C4-2B (cell line): ENCODE data around the gene IL19.

Experiments used
- H3K27ac ChIP-seq: fragments of 450-650 bp; 2 replicates; pipeline ENCODE4 v1.5.1; 2017
- ZFX ChIP-seq: fragments of 450-650 bp; IDR thresholded peaks from 2 replicates; pipeline ENCODE4 v1.6.1; 2017
- TF ChIP-seq, protein P1 (sequence below): fragments of 450-650 bp; conservative IDR thresholded peaks from 2 replicates; pipeline ENCODE4 v1.5.1; 2017; ENCODE audit warnings: mild to moderate bottlenecking

IL19 gene

DNA sequence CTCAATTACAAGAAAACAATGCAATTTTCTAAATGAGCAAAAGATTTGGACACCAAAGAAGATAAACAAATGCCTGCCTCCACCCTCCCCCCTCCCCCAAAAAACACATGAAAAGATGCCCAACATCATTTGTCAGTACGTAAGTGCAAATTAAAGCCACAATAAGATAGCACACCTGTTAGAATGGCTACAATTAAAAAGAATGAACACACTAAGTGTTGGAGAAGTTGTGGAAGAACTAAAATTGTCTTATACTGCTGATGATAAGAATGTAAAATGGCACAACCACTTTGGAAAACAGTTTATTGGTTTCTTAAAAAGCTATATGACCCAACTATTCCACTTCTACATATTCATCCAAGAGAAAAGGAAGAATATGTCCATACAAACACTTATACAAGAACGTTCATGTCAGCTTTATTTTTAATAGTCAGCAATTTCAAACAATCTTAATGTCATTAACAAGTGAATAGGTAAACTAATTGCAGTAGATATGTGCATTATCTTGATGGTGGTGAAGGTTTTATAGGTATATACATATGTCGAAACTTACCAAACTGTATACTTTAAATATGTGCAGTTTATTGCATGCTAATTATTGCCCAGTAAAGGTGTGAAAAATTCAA lies 105.3 kb downstream of the IL19 start:
- TF ChIP-seq ZFX: no peak
- TF ChIP-seq, protein P1, sequence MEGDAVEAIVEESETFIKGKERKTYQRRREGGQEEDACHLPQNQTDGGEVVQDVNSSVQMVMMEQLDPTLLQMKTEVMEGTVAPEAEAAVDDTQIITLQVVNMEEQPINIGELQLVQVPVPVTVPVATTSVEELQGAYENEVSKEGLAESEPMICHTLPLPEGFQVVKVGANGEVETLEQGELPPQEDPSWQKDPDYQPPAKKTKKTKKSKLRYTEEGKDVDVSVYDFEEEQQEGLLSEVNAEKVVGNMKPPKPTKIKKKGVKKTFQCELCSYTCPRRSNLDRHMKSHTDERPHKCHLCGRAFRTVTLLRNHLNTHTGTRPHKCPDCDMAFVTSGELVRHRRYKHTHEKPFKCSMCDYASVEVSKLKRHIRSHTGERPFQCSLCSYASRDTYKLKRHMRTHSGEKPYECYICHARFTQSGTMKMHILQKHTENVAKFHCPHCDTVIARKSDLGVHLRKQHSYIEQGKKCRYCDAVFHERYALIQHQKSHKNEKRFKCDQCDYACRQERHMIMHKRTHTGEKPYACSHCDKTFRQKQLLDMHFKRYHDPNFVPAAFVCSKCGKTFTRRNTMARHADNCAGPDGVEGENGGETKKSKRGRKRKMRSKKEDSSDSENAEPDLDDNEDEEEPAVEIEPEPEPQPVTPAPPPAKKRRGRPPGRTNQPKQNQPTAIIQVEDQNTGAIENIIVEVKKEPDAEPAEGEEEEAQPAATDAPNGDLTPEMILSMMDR: no peak
- H3K27ac ChIP-seq: no peak overlapping the region

DNA sequence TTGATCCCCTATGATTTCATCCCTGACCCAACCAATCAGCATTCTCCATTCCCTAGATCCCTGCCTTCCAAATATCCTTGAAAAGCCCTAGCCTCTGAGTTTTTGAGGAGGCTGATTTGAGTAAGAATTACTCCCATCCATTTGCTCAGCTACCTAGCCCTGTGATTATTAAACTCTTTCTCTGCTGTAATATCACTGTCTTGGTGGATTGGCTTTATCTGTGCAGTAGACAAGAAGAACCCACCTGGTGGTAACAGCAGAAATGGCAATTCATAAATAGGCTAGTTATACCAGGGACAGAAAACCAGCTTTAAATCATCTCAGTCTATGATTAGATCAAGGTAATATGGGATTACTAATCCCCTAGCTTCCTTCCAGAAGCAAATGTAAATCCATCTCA lies 107.9 kb downstream of the IL19 start:
- TF ChIP-seq ZFX: no peak
- TF ChIP-seq, protein P1: peak; percentile 28; the same call in 1 of the 2 replicates
- H3K27ac ChIP-seq: no peak overlapping the region

DNA sequence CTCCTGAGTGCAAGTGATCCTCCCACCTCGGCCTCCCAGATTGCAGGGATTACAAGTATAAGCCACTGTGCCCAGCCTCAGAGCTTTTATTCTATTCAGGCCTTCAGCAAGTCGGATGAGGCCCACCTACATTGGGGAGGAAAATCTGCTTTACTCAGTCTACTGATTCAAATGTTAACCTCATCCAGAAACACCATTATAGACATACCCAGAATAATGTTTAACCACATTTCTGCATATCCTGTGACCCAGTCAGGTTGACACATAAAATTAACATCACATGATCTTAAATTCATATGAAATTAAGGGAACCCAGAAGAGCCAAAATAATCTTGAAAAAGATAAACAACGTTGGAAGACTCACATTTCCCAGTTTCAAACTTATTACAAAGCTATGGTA lies 109.7 kb downstream of the IL19 start:
- H3K27ac ChIP-seq: no peak overlapping the region
- no peak for TF ChIP-seq ZFX
- TF ChIP-seq, protein P1: no peak

DNA sequence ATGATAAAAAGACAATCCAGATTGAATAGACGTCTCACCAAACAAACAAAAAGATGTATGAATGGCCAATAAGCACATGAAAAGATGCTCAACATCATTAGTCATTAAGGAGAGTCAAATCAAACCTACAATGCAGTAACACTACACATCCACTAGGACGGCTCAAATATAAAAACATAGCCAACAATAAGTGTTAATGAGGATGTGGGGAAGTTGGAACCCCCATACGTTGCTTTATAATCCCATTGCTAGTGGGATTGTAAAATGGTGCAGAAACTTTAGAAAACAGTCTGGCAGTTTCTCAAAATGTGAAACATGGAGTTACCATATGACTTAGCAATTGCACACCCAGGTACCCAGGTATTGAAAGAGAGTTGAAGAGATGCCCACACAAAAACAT lies 112.0 kb downstream of the IL19 start:
- H3K27ac ChIP-seq: no peak overlapping the region
- no peak for TF ChIP-seq ZFX
- TF ChIP-seq, protein P1: peak; percentile 36

DNA sequence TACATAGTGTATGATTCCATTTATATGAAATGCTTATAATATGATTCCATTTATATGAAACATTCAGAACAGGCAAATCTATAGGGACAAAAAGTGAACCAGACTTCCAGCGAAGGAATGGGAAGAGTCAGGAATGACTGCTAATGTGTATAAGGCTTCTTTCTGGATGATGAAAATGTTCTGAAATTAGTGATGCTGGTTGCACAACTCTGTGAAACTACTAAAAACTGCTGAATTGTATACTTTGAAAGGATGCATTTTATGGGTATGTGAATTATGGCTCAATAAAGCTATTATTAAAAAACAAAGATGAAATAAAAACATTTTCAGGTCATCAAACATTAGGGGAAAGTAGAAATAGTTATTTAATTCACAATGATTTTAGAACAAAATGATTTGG lies 112.6 kb downstream of the IL19 start:
- H3K27ac ChIP-seq: no peak overlapping the region
- TF ChIP-seq ZFX: no peak
- TF ChIP-seq, protein P1: no peak

DNA sequence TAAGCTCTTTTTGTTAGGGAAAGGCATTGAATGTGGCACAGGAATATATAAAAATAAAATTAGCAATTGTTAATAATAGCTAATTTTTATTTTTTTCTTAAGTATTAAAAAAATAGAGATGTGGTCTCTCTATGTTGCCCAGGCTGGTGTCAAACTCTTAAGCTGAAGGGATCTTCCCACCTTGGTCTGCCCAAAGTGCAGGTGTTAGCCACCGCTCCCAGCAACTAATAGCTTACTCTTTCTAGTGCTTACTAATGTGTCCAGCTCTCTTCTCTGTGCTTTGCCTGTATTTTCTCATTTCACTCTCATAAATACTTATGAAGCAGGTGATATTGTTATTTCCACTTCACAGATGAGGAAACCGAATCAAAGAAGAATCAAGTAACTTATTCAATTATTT lies 113.3 kb downstream of the IL19 start:
- TF ChIP-seq, protein P1: no peak
- TF ChIP-seq ZFX: no peak
- H3K27ac ChIP-seq: no peak overlapping the region

DNA sequence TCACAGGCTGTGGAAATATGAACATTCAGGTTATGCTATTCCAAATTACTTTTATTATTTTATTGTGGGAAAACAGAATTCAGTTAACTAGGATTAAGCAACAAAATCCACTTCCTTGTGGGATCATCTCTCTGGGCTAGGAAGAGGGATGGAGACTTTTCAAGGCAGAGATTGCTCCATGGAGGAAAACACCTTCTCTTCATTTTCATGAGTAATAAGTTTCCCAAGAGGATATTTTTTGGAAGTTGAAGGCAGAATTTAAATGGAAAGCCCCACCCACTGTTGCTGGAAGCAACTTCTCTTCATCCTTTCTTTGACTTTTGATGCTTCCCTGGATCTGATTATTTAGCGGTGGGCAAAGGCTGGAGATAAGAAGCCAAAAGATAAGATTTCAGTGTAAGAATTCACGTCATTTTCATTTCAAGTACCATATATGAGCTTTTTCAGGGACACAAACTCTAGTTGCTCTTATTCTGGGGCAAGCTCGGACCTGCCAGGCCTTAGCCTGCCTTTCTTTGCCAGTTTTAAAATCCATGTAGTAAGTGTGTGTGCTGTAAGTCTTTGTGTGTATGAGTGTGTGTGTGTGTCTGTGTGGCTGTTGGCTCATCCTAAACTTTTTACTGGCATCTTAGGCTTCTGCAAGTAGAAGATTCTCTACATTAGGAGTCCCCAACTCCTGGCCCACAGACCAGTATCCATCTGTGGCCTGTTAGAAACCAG lies 114.9 kb downstream of the IL19 start:
- no peak for TF ChIP-seq ZFX
- TF ChIP-seq, protein P1: no peak
- no peak overlapping the region for H3K27ac ChIP-seq
